HEK293 (cell line): ENCODE measurements around the gene ADD2.

Experiments used
- CTCF ChIA-PET: fragments of 350-600 bp; formaldehyde crosslinking; extraction: SDS; loops from one replicate; lab custom pipeline; 2021; ENCODE audit warnings: antibody characterized with exemption; lab: Yijun Ruan, JAX
- POLR2A ChIA-PET: fragments of 300-600 bp; formaldehyde crosslinking; extraction: SDS; loops from one replicate; lab custom pipeline; 2020; ENCODE audit warnings: antibody characterized with exemption, inconsistent platforms; lab: Yijun Ruan, JAX
- H3K27ac ChIP-seq: fragments of 200-500 bp; sonication (Bioruptor generic); 2 replicates; pipeline ENCODE4 v1.5.1; 2014; ENCODE audit warnings: low read depth, low read length, control low read depth, inconsistent platforms; ENCODE audit errors: extremely low read depth
- H3K36me3 ChIP-seq, 2 experiments: fragments of 200-500 bp in 1 of 2; sonication (Bioruptor generic) in 1 of 2; 1 replicate in 1 of 2; 2 replicates in 1 of 2; pipeline ENCODE4 v1.5.1; 2014 to 2017; ENCODE audit warnings: inconsistent platforms in 2 of 2, low read length in 2 of 2; ENCODE audit not compliant: control insufficient read depth in 2 of 2, insufficient read depth in 1 of 2
- H3K4me1 ChIP-seq: fragments of 200-500 bp; sonication (Bioruptor generic); 2 replicates; pipeline ENCODE4 v1.5.1; 2014; ENCODE audit warnings: mild to moderate bottlenecking, low read length, inconsistent platforms; ENCODE audit not compliant: control insufficient read depth, insufficient read depth
- H3K4me3 ChIP-seq: 2 replicates; pipeline ENCODE4 v1.5.1; 2011; ENCODE audit warnings: low read depth, mild to moderate bottlenecking, control low read depth, low read length, moderate library complexity
- H3K9me3 ChIP-seq: fragments of 200-500 bp; sonication (Bioruptor generic); 2 replicates; pipeline ENCODE4 v1.5.1; 2014; ENCODE audit warnings: low read depth, low read length, inconsistent platforms; ENCODE audit not compliant: control insufficient read depth, insufficient read depth
- GLI4 ChIP-seq: fragments of 450-650 bp; formaldehyde crosslinking; IDR thresholded peaks from 2 replicates; pipeline ENCODE4 v1.5.1; 2016; ENCODE audit warnings: missing biosample characterization, missing genetic modification characterization
- HIC1 ChIP-seq: fragments of 450-650 bp; formaldehyde crosslinking; IDR thresholded peaks from 2 replicates; pipeline ENCODE4 v1.5.1; 2016; ENCODE audit warnings: missing biosample characterization, missing genetic modification characterization
- KLF1 ChIP-seq: fragments of 450-650 bp; formaldehyde crosslinking; IDR thresholded peaks from 2 replicates; pipeline ENCODE4 v1.5.1; 2016; ENCODE audit warnings: missing biosample characterization, missing genetic modification characterization
- KLF7 ChIP-seq: fragments of 450-650 bp; formaldehyde crosslinking; IDR thresholded peaks from 2 replicates; pipeline ENCODE4 v1.5.1; 2016; ENCODE audit warnings: missing biosample characterization, missing genetic modification characterization, borderline replicate concordance
- OVOL3 ChIP-seq: fragments of 450-650 bp; formaldehyde crosslinking; IDR thresholded peaks from 2 replicates; pipeline ENCODE4 v1.5.1; 2016; ENCODE audit warnings: missing biosample characterization, missing genetic modification characterization
- SALL2 ChIP-seq: fragments of 450-650 bp; formaldehyde crosslinking; IDR thresholded peaks from 2 replicates; pipeline ENCODE4 v1.5.0; 2017; ENCODE audit warnings: missing biosample characterization, mild to moderate bottlenecking, missing genetic modification characterization, borderline replicate concordance
- SP3 ChIP-seq: fragments of 450-650 bp; formaldehyde crosslinking; IDR thresholded peaks from 2 replicates; pipeline ENCODE4 v1.5.1; 2016; ENCODE audit warnings: missing biosample characterization, missing genetic modification characterization
- TCF7L2 ChIP-seq: IDR thresholded peaks from 2 replicates; pipeline ENCODE4 v1.6.1; 2011; ENCODE audit warnings: low read depth, mild to moderate bottlenecking, inconsistent platforms, low read length, moderate library complexity, borderline replicate concordance
- ZBTB21 ChIP-seq: fragments of 450-650 bp; formaldehyde crosslinking; IDR thresholded peaks from 2 replicates; pipeline ENCODE4 v1.5.1; 2017; ENCODE audit warnings: missing biosample characterization, missing genetic modification characterization
- ZIC2 ChIP-seq: fragments of 450-650 bp; formaldehyde crosslinking; IDR thresholded peaks from 2 replicates; pipeline ENCODE4 v1.5.1; 2016; ENCODE audit warnings: missing biosample characterization, missing genetic modification characterization
- ZNF112 ChIP-seq: fragments of 450-650 bp; formaldehyde crosslinking; IDR thresholded peaks from 2 replicates; pipeline ENCODE4 v1.5.0; 2017; ENCODE audit warnings: missing biosample characterization, missing genetic modification characterization
- ZNF266 ChIP-seq: fragments of 450-650 bp; formaldehyde crosslinking; IDR thresholded peaks from 2 replicates; pipeline ENCODE4 v1.5.1; 2016; ENCODE audit warnings: missing biosample characterization, missing genetic modification characterization, low read depth
- ZNF366 ChIP-seq: fragments of 450-650 bp; formaldehyde crosslinking; conservative IDR thresholded peaks from 2 replicates; pipeline ENCODE4 v1.5.1; 2016; ENCODE audit warnings: missing biosample characterization, missing genetic modification characterization
- ZNF629 ChIP-seq: fragments of 450-650 bp; formaldehyde crosslinking; IDR thresholded peaks from 2 replicates; pipeline ENCODE4 v1.5.1; 2017; ENCODE audit warnings: missing biosample characterization, missing genetic modification characterization
- ZNF677 ChIP-seq: fragments of 450-650 bp; IDR thresholded peaks from 2 replicates; pipeline ENCODE4 v1.5.0; 2018; ENCODE audit warnings: missing biosample characterization, mild to moderate bottlenecking, missing genetic modification characterization, moderate library complexity
- ZNF747 ChIP-seq: fragments of 450-650 bp; formaldehyde crosslinking; IDR thresholded peaks from 2 replicates; pipeline ENCODE4 v1.5.1; 2016; ENCODE audit warnings: missing biosample characterization, missing genetic modification characterization
- ZNF777 ChIP-seq: fragments of 450-650 bp; formaldehyde crosslinking; IDR thresholded peaks from 2 replicates; pipeline ENCODE4 v1.5.1; 2017; ENCODE audit warnings: missing biosample characterization, missing genetic modification characterization, borderline replicate concordance
- TF ChIP-seq, protein P1 (sequence below): fragments of 450-650 bp; formaldehyde crosslinking; IDR thresholded peaks from 2 replicates; pipeline ENCODE4 v1.5.1; 2016; ENCODE audit warnings: missing biosample characterization, missing genetic modification characterization
- TF ChIP-seq, protein P2 (sequence below): fragments of 450-650 bp; formaldehyde crosslinking; IDR thresholded peaks from 2 replicates; pipeline ENCODE4 v1.5.1; 2016; ENCODE audit warnings: missing biosample characterization, missing genetic modification characterization
- TF ChIP-seq, protein P3 (sequence below): fragments of 450-650 bp; formaldehyde crosslinking; IDR thresholded peaks from 2 replicates; pipeline ENCODE4 v1.5.1; 2016; ENCODE audit warnings: missing biosample characterization, missing genetic modification characterization
- TF ChIP-seq, protein P4 (sequence below): fragments of 450-650 bp; IDR thresholded peaks from 2 replicates; pipeline ENCODE4 v1.5.1; 2018; ENCODE audit warnings: missing biosample characterization, mild to moderate bottlenecking, missing genetic modification characterization
- TF ChIP-seq, protein P5 (sequence below): fragments of 450-650 bp; IDR thresholded peaks from 2 replicates; pipeline ENCODE4 v1.5.1; 2018; ENCODE audit warnings: missing biosample characterization, missing genetic modification characterization

ADD2 gene

DNA sequence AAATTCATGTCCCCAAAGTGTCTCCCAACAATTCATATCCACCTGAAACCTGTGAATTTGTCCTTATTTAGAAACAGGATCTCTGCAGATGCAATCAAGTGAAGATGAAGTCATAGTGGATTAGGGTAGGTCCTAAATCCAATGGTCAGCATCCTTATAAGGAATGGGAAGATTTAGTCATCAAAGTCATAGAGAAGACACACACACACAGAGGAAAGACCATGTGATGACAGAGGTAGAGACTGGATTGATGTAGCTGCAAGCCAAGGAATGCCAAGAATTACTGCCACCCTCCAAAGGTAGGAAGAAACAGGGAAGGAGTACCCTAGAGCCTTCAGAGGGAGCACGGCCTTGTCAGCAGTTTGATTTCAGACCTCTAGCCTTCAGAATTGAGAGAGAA is 17.7 kb downstream of the ADD2 start:
- POLR2A ChIA-PET, result no interaction called here
- H3K9me3 ChIP-seq, result no peaks in the 10 kb centered on the region
- no peaks in the 10 kb centered on the region for H3K36me3 ChIP-seq
- CTCF ChIA-PET, result interaction anchor here (1.0 to 2.5 kb wide), 2 partner anchors 18 to 446 kb away, joined by 3 to 10 read pairs; partner anchors contain the start of gene ADD2
- H3K4me1 ChIP-seq, result peaks cover 7% of the 10 kb centered on the region
- TF ChIP-seq, protein P1, sequence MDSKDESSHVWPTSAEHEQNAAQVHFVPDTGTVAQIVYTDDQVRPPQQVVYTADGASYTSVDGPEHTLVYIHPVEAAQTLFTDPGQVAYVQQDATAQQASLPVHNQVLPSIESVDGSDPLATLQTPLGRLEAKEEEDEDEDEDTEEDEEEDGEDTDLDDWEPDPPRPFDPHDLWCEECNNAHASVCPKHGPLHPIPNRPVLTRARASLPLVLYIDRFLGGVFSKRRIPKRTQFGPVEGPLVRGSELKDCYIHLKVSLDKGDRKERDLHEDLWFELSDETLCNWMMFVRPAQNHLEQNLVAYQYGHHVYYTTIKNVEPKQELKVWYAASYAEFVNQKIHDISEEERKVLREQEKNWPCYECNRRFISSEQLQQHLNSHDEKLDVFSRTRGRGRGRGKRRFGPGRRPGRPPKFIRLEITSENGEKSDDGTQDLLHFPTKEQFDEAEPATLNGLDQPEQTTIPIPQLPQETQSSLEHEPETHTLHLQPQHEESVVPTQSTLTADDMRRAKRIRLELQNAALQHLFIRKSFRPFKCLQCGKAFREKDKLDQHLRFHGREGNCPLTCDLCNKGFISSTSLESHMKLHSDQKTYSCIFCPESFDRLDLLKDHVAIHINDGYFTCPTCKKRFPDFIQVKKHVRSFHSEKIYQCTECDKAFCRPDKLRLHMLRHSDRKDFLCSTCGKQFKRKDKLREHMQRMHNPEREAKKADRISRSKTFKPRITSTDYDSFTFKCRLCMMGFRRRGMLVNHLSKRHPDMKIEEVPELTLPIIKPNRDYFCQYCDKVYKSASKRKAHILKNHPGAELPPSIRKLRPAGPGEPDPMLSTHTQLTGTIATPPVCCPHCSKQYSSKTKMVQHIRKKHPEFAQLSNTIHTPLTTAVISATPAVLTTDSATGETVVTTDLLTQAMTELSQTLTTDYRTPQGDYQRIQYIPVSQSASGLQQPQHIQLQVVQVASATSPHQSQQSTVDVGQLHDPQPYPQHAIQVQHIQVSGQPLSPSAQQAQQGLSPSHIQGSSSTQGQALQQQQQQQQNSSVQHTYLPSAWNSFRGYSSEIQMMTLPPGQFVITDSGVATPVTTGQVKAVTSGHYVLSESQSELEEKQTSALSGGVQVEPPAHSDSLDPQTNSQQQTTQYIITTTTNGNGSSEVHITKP (tag by site-specific recombination), result 0 out of 2 replicates have a peak, but pooled peaks have one; percentile 26
- TF ChIP-seq ZNF629, result peak; percentile 77
- TF ChIP-seq, protein P2, sequence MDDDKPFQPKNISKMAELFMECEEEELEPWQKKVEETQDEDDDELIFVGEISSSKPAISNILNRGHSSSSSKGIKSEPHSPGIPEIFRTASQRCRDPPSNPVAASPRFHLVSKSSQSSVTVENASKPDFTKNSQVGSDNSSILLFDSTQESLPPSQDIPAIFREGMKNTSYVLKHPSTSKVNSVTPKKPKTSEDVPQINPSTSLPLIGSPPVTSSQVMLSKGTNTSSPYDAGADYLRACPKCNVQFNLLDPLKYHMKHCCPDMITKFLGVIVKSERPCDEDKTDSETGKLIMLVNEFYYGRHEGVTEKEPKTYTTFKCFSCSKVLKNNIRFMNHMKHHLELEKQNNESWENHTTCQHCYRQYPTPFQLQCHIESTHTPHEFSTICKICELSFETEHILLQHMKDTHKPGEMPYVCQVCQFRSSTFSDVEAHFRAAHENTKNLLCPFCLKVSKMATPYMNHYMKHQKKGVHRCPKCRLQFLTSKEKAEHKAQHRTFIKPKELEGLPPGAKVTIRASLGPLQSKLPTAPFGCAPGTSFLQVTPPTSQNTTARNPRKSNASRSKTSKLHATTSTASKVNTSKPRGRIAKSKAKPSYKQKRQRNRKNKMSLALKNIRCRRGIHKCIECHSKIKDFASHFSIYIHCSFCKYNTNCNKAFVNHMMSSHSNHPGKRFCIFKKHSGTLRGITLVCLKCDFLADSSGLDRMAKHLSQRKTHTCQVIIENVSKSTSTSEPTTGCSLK (tag by site-specific recombination), result no peak
- TF ChIP-seq SALL2 (tag by site-specific recombination), result no peak
- TF ChIP-seq ZNF366 (tag by site-specific recombination), result peak; percentile 52
- no peak for TF ChIP-seq KLF7 (tag by site-specific recombination)
- TF ChIP-seq, protein P3, sequence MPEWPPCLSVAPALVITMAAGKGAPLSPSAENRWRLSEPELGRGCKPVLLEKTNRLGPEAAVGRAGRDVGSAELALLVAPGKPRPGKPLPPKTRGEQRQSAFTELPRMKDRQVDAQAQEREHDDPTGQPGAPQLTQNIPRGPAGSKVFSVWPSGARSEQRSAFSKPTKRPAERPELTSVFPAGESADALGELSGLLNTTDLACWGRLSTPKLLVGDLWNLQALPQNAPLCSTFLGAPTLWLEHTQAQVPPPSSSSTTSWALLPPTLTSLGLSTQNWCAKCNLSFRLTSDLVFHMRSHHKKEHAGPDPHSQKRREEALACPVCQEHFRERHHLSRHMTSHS (tag by site-specific recombination), result no peak
- TF ChIP-seq ZIC2, result no peak
- no peak for TF ChIP-seq OVOL3 (tag by site-specific recombination)
- TF ChIP-seq SP3, result peak; percentile 25; the same call in 1 of the 2 replicates
- TF ChIP-seq, protein P4, sequence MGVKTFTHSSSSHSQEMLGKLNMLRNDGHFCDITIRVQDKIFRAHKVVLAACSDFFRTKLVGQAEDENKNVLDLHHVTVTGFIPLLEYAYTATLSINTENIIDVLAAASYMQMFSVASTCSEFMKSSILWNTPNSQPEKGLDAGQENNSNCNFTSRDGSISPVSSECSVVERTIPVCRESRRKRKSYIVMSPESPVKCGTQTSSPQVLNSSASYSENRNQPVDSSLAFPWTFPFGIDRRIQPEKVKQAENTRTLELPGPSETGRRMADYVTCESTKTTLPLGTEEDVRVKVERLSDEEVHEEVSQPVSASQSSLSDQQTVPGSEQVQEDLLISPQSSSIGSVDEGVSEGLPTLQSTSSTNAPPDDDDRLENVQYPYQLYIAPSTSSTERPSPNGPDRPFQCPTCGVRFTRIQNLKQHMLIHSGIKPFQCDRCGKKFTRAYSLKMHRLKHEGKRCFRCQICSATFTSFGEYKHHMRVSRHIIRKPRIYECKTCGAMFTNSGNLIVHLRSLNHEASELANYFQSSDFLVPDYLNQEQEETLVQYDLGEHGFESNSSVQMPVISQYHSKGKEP, result no peak
- TF ChIP-seq ZNF677, result no peak
- TF ChIP-seq ZBTB21 (tag by site-specific recombination), result peak; percentile 52; the same call in 1 of the 2 replicates
- TF ChIP-seq GLI4 (tag by site-specific recombination), result no peak
- H3K4me3 ChIP-seq, result no peak overlapping the region
- no peak overlapping the region for H3K27ac ChIP-seq

DNA sequence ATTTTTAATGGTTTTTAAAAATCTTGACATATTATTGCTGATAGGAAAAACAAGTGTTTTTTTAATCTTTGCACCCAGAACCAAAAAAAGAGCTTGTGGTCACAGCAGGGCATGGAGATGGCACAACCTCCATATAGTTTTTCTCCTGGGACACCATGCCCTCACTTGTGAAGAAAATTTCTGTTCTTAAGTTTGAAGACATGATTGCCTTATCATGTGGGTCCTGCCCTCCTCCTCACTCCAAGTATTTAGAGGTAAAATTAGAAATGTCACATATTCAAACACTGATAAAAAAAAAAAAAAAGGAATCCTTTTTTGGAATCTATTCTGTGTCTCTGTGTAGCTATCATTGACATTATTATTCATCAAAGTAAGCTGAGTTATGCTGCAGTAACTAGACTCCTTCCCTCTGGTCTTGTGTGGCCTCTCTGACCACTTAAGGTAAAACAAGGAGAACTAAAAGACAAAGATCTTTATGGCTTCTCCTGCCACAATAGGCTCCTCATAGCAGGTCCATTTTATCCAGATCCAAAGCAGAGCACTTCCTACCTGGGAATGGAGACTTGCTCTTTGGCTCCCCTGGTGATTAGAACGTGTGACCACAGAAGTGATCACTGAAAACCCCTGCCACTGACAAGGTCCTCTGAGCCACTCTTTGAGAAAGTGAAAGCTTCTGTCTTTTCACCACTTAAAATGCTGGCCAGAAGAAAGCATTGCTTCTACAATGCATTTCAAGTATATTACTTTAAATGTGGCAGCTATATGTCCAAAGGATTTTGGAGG is 19.8 kb downstream of the ADD2 start:
- Histone ChIP-seq H3K9me3 (no peaks in the 10 kb centered on the region), H3K36me3 (no peaks in the 10 kb centered on the region), H3K4me1 (peaks cover 3% of the 10 kb centered on the region; the same call in 1 of the 2 replicates), H3K4me3 (no peak overlapping the region), H3K27ac (no peak overlapping the region)
- POLR2A ChIA-PET, result interaction anchor here (0.7 kb wide), 1 partner anchor 9 kb away, joined by 3 read pairs; no protein-coding TSS in a partner anchor
- CTCF ChIA-PET, result interaction anchor here (0.6 to 1.2 kb wide), 4 partner anchors 17 to 93 kb away, joined by 3 to 5 read pairs (median 3); partner anchors contain the start of gene ADD2
- TF ChIP-seq, protein P5, sequence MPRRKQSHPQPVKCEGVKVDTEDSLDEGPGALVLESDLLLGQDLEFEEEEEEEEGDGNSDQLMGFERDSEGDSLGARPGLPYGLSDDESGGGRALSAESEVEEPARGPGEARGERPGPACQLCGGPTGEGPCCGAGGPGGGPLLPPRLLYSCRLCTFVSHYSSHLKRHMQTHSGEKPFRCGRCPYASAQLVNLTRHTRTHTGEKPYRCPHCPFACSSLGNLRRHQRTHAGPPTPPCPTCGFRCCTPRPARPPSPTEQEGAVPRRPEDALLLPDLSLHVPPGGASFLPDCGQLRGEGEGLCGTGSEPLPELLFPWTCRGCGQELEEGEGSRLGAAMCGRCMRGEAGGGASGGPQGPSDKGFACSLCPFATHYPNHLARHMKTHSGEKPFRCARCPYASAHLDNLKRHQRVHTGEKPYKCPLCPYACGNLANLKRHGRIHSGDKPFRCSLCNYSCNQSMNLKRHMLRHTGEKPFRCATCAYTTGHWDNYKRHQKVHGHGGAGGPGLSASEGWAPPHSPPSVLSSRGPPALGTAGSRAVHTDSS (tag by site-specific recombination), result no peak
- TF ChIP-seq SALL2 (tag by site-specific recombination) (no peak), ZNF266 (tag by site-specific recombination) (no peak), ZNF112 (tag by site-specific recombination) (no peak), ZNF747 (tag by site-specific recombination) (no peak), KLF1 (no peak), HIC1 (tag by site-specific recombination) (no peak), ZNF777 (tag by site-specific recombination) (no peak), TCF7L2 (no peak)
